ENCODE data around the gene TAS2R46. TPM values are rescaled to one million over a fixed set of nuclear protein-coding genes. Genes with fewer than 3 reads are reported as not detected.

TAS2R46 gene
- total and polyA plus RNA-seq, 9 of the 15 experiments (the other 6 are each of a cell fraction or from before 2014, with no cell fraction given): 0.08 to 1.8 (median 0.47) TPM; not detected in 2

DNA sequence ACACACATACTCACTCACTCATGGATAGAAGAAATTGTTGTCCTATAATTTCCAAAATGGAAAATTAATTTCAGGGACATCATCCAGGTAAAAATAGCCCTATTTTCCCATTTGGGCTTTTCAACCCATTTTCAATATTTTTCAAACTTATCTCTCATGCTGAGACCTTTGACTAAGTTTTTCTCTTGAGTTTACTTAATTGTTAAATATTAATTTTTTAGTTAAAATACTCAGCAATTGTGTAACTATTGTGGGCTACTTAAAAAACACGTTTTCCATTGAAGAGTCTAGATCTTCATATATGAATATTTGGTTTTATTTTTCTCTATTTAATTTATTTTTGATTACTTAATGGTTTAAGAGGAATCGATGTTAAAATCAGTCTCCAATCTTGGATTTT lies 44.2 kb upstream of the TAS2R46 start:
- Histone ChIP-seq H3K4me3 (no peak overlapping the region), H4K20me1 (replicated peaks; ENCODE audit: control insufficient read depth, insufficient read depth, low read length) (no peaks in the 10 kb centered on the region), H3K79me2 (ENCODE audit: control insufficient read depth, insufficient read depth, low read length) (peaks cover 33% of the 10 kb centered on the region), H3K9me1 (ENCODE audit: control insufficient read depth, insufficient read depth, low read length) (no peaks in the 10 kb centered on the region), H3K27me3 (ENCODE audit: control insufficient read depth in 2 of 2, insufficient read depth in 2 of 2, low read length in 2 of 2) (no peaks in the 10 kb centered on the region), H3K9me3 (replicated peaks; ENCODE audit: control insufficient read depth, insufficient read depth, low read depth, low read length) (no peaks in the 10 kb centered on the region), H3K4me1 (replicated peaks in 1 of 2; ENCODE audit: control insufficient read depth in 2 of 2, insufficient read depth in 2 of 2, low read length in 2 of 2) (no peaks in the 10 kb centered on the region), H3K4me2 (ENCODE audit: insufficient read depth, low read length) (no peak overlapping the region), H2AFZ (ENCODE audit: low read depth, low read length) (no peak overlapping the region), H3K27ac (ENCODE audit: extremely low read depth, low read depth, low read length) (no peak overlapping the region), H3K9ac (ENCODE audit: insufficient read depth in 1 of 2, low read depth in 2 of 2, low read length in 2 of 2) (no peak overlapping the region), H3K36me3 (ENCODE audit: control insufficient read depth, insufficient read depth, low read length) (no peaks in the 10 kb centered on the region)
- ChIA-PET CTCF (ENCODE audit: low intra/inter-chr PET ratio) (no interaction called here), POLR2A (no interaction called here)
- TF ChIP-seq TBL1XR1 (IDR thresholded peaks at IDR 0.05; ENCODE audit: low read length in 2 of 2): no peak
- TF ChIP-seq STAG1 (CRISPR knock-in tag; IDR thresholded peaks at IDR 0.05; ENCODE audit: borderline replicate concordance): no peak
- TF ChIP-seq ZNF431 (CRISPR knock-in tag; IDR thresholded peaks at IDR 0.05): no peak
- TF ChIP-seq THRAP3 (IDR thresholded peaks at IDR 0.05; ENCODE audit: borderline replicate concordance): no peak
- no peak for TF ChIP-seq BRCA1 (IDR thresholded peaks at IDR 0.05)
- TF ChIP-seq BRCA1 (CRISPR knock-in tag; IDR thresholded peaks at IDR 0.05): no peak
- TF ChIP-seq CREBBP (IDR thresholded peaks at IDR 0.05; ENCODE audit: low read depth, low read length): no peak
- no peak for TF ChIP-seq ZNF507 (tag; conservative IDR thresholded peaks at IDR 0.05)
- no peak for TF ChIP-seq TAL1 (IDR thresholded peaks at IDR 0.05)
- TF ChIP-seq ZNF224 (CRISPR knock-in tag; IDR thresholded peaks at IDR 0.05): no peak
- TF ChIP-seq ARNT (IDR thresholded peaks at IDR 0.05): no peak
- TF ChIP-seq AFF1 (IDR thresholded peaks at IDR 0.05; ENCODE audit: low read depth in 1 of 2, partially characterized antibody in 2 of 2): no peak
- no peak for TF ChIP-seq ZNF589 (CRISPR knock-in tag; IDR thresholded peaks at IDR 0.05; ENCODE audit: low read depth)
- no peak for TF ChIP-seq MTA2 (IDR thresholded peaks at IDR 0.05; ENCODE audit: low read depth)
- no peak for TF ChIP-seq ZNF445 (CRISPR knock-in tag; IDR thresholded peaks at IDR 0.05; ENCODE audit: low read depth)
- TF ChIP-seq STAT5B (CRISPR knock-in tag; IDR thresholded peaks at IDR 0.05): no peak
- TF ChIP-seq SETDB1 (IDR thresholded peaks at IDR 0.05; ENCODE audit: low read length): no peak
- no peak for TF ChIP-seq ZNF766 (CRISPR knock-in tag; conservative IDR thresholded peaks at IDR 0.05)
- no peak for TF ChIP-seq GABPA (tag; conservative IDR thresholded peaks at IDR 0.05; ENCODE audit: low read depth)
- no peak for TF ChIP-seq SRSF3 (IDR thresholded peaks at IDR 0.05; ENCODE audit: insufficient read depth, low read length)
- DNase-seq (ENCODE audit: extremely low read depth in 1 of 4, low spot score in 3 of 4) (no peak), ATAC-seq (no peak), FAIRE-seq (no peak)
- BruUV-seq (replicated peaks): no TSS peak
- in situ Hi-C loops (cut with MboI) (no loop called here), intact Hi-C loops (cut with micrococcal nuclease) (no loop called here)
- 87% methylated on average over 2 of the region's 2 CpGs for WGBS (ENCODE audit: insufficient coverage, low coverage, missing lambda C conversion rate)

Data from K562 (cell line).